Right atrium auricular region (tissue), 2 donors: ENCODE measurements around the gene ENO1. TPM values are rescaled to one million over a fixed set of nuclear protein-coding genes. Genes with fewer than 3 reads are reported as not detected.

Experiments
- DNase-seq: peaks from one replicate; pipeline ENCODE4 v3.0.0-alpha.2; 2019; ENCODE audit warnings: low spot score
- H3K27ac ChIP-seq, 2 donors: fragments of 200-600 bp; sonication (generic); 1 replicate in 1 of 2; 2 replicates in 1 of 2; pipeline ENCODE4 v1.5.1; 2016 to 2019
- H3K27me3 ChIP-seq, 2 donors: fragments of 200-600 bp; sonication (generic); one replicate each; pipeline versions ENCODE4 v1.5.1 to v1.6.0; 2017 to 2019
- H3K36me3 ChIP-seq: fragments of 200-600 bp; sonication (generic); one replicate; pipeline ENCODE4 v1.5.1; 2016
- H3K4me1 ChIP-seq, 2 donors: fragments of 200-600 bp; sonication (generic); one replicate each; pipeline versions ENCODE4 v1.5.1 to v1.6.0; 2017 to 2019
- H3K4me3 ChIP-seq, 2 donors: fragments of 200-600 bp; sonication (generic); 1 replicate in 1 of 2; 2 replicates in 1 of 2; pipeline ENCODE4 v1.5.1; 2017 to 2019; ENCODE audit warnings: mild to moderate bottlenecking in 1 of 2, moderate library complexity in 1 of 2
- H3K9me3 ChIP-seq, 2 donors: fragments of 200-600 bp; sonication (generic); one replicate each; pipeline ENCODE4 v1.5.1; 2019
- total RNA-seq, 2 donors: library from RNA; depleted of rRNA; stranded (reverse); fragments of >200 nt; gene quantifications; one replicate each; pipeline ENCODE4 v1.1.0, GENCODE V29; 2016
- TF ChIP-seq, protein P1 (sequence below), 2 donors: fragments of 200-600 bp; sonication (generic); IDR thresholded peaks; one replicate each; pipeline ENCODE4 v1.5.1; 2019; ENCODE audit warnings: antibody characterized with exemption in 2 of 2

ENO1 gene
- total RNA-seq, 2 donors from 2014 or later = 149 to 334 TPM

DNA sequence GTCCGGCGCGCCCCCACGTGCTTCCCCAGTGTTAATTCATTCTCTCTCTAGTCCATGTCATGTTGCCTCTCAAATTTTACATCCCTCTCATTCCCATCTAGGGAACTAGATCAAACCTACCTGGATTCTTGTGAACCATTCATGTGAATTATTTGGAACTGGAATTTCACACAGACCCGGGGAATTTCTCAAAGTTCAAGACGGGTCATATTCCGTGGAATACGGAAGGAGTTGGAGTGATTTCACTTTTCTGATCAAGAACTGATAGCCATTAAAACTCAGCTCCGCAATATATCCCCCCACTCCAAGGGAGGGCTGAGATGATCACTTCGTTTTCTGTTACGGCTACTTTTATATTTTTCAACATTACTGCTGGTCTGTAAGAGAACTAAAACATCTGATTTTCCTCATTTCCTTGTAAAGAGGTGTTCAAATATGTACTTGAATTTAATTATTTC is 1.0 kb upstream of the ENO1 start:
- Histone ChIP-seq H3K27ac (peak overlapping the region; percentile 93 to 95), H3K9me3 (no peaks in the 10 kb centered on the region), H3K4me3 (peak overlapping the region; percentile 93 to 94), H3K4me1 (peaks cover 0 to 50% of the 10 kb centered on the region in 2 donors), H3K27me3 (no peaks in the 10 kb centered on the region), H3K36me3 (peaks cover 6% of the 10 kb centered on the region)
- TF ChIP-seq, protein P1, sequence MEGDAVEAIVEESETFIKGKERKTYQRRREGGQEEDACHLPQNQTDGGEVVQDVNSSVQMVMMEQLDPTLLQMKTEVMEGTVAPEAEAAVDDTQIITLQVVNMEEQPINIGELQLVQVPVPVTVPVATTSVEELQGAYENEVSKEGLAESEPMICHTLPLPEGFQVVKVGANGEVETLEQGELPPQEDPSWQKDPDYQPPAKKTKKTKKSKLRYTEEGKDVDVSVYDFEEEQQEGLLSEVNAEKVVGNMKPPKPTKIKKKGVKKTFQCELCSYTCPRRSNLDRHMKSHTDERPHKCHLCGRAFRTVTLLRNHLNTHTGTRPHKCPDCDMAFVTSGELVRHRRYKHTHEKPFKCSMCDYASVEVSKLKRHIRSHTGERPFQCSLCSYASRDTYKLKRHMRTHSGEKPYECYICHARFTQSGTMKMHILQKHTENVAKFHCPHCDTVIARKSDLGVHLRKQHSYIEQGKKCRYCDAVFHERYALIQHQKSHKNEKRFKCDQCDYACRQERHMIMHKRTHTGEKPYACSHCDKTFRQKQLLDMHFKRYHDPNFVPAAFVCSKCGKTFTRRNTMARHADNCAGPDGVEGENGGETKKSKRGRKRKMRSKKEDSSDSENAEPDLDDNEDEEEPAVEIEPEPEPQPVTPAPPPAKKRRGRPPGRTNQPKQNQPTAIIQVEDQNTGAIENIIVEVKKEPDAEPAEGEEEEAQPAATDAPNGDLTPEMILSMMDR (IDR thresholded peaks at IDR 0.05) = peak in 1 of 2 donors; percentile 36
- no peak for DNase-seq

DNA sequence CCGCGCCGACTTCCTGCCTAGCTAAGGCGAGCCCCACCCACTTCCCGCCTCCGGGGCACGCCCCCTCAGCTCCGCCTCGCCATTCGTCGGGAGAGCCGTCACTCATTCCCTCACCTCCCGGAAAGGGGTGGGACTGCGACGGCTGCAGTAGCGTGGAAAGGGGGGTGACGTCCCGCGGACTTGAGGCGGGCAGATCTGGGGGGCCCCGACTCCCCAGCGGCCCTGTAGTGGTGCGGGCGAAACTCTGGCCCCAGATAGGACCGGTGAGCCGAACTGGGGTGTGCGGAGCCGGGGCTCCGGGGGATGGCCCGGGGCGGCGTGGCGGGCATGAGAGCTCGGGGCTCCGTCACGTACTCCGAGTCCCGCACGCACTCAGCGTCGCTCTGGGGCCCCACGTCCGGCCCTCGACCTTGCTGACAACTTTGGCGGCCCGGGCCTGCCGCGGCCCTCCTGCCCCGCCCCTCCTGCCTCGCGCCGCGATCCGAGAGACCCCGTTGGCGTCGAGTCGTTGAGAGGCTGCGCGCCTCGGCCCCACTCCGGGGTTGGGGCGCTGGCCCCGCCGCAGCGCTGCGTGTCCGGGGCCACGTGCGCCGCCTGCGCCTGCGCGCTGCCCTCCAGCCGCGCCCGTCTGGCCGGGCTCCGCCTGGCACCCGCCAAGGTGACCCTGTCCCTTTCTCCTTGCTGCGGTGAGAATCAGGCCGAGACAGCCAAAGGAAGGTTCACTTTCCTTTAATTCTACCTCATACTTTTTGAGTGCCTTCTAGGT is 395 bp upstream of the ENO1 start:
- peak overlapping the region; percentile 93 to 94 for H3K4me3 ChIP-seq
- TF ChIP-seq, protein P1 (IDR thresholded peaks at IDR 0.05) = no peak
- DNase-seq = peak; percentile 99
- peak overlapping the region; percentile 93 to 95 for H3K27ac ChIP-seq
- peaks cover 12% of the 10 kb centered on the region for H3K36me3 ChIP-seq
- no peaks in the 10 kb centered on the region for H3K27me3 ChIP-seq
- H3K4me1 ChIP-seq = peaks cover 0 to 57% of the 10 kb centered on the region in 2 donors
- H3K9me3 ChIP-seq = no peaks in the 10 kb centered on the region

DNA sequence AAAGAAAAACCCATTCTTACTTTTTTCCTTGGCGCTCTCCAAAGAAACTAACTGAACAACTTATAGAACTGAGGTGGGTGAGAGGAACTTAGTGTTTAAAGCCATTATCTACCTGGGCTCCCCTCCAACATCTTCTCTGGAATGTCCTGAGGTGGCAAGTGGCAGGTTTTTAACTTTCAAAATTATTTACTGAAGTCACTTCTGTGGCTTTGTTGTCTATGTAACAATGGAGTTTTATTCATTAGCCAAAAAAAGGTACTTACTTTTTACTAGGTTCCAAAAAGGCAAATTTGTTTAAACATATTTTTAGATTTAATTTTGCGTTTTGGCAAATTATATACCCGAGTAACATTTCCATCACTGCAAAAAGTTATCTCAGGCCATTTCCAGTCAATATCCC is 2.4 kb downstream of the ENO1 start:
- no peak for DNase-seq
- H3K27me3 ChIP-seq = no peaks in the 10 kb centered on the region
- H3K36me3 ChIP-seq = peaks cover 39% of the 10 kb centered on the region
- H3K9me3 ChIP-seq = no peaks in the 10 kb centered on the region
- H3K4me3 ChIP-seq = no peak overlapping the region
- TF ChIP-seq, protein P1 (IDR thresholded peaks at IDR 0.05) = no peak
- peak overlapping the region; percentile 51 to 93 for H3K27ac ChIP-seq
- peaks cover 0 to 80% of the 10 kb centered on the region in 2 donors for H3K4me1 ChIP-seq

DNA sequence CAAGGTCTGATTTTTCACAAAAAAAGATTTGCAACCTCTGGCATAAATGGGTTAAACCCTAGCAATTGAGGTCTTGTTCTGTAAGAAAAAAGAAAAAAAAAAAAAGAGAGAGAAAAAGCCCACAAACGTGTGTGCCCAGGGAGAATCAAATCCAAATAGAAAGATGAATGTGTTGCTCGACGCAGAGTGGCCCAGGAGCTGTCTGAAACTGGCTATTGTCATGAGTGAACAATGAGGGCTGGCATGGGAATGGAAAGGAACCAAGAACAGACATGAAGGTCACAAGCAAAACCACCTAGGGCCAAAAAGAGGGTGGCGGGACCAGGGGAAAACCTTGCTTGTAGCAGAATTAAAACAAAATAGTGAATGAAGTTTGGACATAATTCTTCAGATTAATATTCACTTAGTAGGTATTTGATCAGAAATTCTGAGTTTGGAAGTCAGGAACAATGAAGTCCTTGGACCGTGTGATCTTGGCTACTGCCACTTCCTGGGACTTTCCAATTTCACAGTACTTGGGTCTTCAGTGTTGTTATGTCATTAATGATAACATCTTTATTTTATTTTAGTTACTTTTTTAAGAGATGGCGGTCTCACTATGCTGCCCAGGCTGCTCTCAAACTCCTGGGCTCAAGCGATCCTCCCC is 3.1 kb downstream of the ENO1 start:
- Histone ChIP-seq H3K4me1 (peaks cover 0 to 75% of the 10 kb centered on the region in 2 donors), H3K4me3 (no peak overlapping the region), H3K36me3 (peaks cover 47% of the 10 kb centered on the region), H3K27me3 (no peaks in the 10 kb centered on the region), H3K9me3 (no peaks in the 10 kb centered on the region), H3K27ac (peak overlapping the region; percentile 51 to 93)
- DNase-seq = no peak
- TF ChIP-seq, protein P1 (IDR thresholded peaks at IDR 0.05) = no peak

DNA sequence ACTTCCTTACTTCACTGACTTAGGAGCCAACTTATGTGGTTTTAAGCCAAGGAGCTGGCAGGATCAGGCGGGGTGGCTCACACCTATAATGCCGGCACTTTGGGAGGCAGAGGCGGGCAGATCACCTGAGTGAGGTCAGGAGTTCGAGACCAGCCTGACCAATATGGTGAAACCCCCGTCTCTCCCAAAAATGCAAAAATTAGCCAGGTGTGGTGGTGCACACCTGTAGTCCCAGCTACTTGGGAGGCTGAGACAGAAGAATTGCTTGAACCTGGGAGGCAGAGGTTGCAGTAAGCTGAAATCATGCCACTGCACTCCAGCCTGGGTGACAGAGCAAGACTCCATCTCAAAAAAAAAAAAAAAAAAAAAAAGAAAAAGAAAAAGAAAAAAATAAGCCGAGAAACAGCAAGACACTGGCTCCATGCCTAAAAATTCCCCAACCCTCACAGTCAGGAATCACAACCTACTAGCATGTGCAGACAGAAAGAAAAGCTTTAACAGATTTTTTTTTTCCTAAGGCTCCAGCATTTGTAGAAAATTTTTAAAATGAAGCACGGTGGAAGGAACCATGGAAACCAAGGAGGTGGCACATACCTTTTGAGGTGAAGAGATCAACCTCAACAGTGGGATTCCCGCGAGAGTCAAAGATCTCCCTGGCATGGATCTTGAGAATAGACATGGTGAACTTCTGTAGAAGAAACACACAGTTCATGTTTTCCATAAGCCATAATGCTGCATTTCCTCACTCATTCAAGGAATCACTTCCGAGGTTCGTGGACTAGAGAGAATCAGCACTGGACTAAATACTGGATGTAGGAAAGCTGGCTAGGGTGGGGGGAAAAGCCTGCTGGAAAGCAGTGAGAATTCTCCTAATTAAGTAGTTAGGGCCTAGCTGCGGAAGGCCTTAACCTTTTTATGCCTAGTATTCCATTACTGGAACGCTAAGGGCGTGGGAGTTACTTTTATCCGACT is 4.0 kb downstream of the ENO1 start:
- Histone ChIP-seq H3K4me3 (no peak overlapping the region), H3K36me3 (peaks cover 55% of the 10 kb centered on the region), H3K4me1 (peaks cover 0 to 67% of the 10 kb centered on the region in 2 donors), H3K9me3 (no peaks in the 10 kb centered on the region), H3K27ac (peak overlapping the region; percentile 78 to 93), H3K27me3 (no peaks in the 10 kb centered on the region)
- TF ChIP-seq, protein P1 (IDR thresholded peaks at IDR 0.05) = no peak
- no peak for DNase-seq
